ENCODE results near the gene KRTAP22-1.

DNA sequence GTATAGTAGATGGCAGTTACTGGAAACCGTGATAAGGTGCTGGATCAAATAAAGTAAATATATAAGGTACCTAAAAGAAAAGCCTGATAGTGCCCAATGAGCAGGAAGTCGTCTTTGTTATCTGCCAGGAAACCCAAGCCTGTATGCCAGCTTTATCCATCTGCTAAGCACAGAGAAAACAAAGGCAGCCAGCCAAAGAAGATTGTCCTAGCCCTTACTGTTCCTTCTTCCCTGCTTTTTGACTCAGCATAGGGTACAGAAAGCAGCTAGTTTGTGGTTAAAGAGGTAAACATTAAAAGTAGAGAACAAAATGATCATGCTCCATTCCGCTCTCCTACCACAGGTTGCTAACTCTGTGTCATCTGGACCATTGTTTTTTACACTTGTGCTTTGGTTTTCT, 20.8 kb upstream of the KRTAP22-1 start:
- TF ChIP-seq, protein P1, sequence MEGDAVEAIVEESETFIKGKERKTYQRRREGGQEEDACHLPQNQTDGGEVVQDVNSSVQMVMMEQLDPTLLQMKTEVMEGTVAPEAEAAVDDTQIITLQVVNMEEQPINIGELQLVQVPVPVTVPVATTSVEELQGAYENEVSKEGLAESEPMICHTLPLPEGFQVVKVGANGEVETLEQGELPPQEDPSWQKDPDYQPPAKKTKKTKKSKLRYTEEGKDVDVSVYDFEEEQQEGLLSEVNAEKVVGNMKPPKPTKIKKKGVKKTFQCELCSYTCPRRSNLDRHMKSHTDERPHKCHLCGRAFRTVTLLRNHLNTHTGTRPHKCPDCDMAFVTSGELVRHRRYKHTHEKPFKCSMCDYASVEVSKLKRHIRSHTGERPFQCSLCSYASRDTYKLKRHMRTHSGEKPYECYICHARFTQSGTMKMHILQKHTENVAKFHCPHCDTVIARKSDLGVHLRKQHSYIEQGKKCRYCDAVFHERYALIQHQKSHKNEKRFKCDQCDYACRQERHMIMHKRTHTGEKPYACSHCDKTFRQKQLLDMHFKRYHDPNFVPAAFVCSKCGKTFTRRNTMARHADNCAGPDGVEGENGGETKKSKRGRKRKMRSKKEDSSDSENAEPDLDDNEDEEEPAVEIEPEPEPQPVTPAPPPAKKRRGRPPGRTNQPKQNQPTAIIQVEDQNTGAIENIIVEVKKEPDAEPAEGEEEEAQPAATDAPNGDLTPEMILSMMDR (conservative IDR thresholded peaks at IDR 0.05; ENCODE audit: low read depth in 2 of 2): no peak
- TF ChIP-seq POLR2AphosphoS5 (IDR thresholded peaks at IDR 0.05; ENCODE audit: low read depth) (no peak), EZH2phosphoT487 (IDR thresholded peaks at IDR 0.05; ENCODE audit: unreplicated experiment) (no peak), EZH2 (IDR thresholded peaks at IDR 0.05; ENCODE audit: low read depth, unreplicated experiment) (no peak), CREB1 (CRISPR knock-in tag; IDR thresholded peaks at IDR 0.05; ENCODE audit: low read depth) (no peak), NANOG (IDR thresholded peaks at IDR 0.05; ENCODE audit: borderline replicate concordance) (no peak)
- TF ChIP-seq, protein P2, sequence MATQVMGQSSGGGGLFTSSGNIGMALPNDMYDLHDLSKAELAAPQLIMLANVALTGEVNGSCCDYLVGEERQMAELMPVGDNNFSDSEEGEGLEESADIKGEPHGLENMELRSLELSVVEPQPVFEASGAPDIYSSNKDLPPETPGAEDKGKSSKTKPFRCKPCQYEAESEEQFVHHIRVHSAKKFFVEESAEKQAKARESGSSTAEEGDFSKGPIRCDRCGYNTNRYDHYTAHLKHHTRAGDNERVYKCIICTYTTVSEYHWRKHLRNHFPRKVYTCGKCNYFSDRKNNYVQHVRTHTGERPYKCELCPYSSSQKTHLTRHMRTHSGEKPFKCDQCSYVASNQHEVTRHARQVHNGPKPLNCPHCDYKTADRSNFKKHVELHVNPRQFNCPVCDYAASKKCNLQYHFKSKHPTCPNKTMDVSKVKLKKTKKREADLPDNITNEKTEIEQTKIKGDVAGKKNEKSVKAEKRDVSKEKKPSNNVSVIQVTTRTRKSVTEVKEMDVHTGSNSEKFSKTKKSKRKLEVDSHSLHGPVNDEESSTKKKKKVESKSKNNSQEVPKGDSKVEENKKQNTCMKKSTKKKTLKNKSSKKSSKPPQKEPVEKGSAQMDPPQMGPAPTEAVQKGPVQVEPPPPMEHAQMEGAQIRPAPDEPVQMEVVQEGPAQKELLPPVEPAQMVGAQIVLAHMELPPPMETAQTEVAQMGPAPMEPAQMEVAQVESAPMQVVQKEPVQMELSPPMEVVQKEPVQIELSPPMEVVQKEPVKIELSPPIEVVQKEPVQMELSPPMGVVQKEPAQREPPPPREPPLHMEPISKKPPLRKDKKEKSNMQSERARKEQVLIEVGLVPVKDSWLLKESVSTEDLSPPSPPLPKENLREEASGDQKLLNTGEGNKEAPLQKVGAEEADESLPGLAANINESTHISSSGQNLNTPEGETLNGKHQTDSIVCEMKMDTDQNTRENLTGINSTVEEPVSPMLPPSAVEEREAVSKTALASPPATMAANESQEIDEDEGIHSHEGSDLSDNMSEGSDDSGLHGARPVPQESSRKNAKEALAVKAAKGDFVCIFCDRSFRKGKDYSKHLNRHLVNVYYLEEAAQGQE (IDR thresholded peaks at IDR 0.05; ENCODE audit: unreplicated experiment): no peak

Measured in GM23338 (cell line).